HepG2 (cell line): ENCODE measurements around the gene MSI2. TPM values are rescaled to one million over a fixed set of nuclear protein-coding genes. Genes with fewer than 3 reads are reported as not detected.
A peak's percentile ranks its signal among the peaks of the same experiment; 100 is the strongest.

Experiments
- ATAC-seq: fragments of 200-7000 bp; cut with Tn5 transposase; 3 replicates; pipeline ENCODE4 v1.9.1; 2020; ENCODE audit warnings: mild to moderate bottlenecking, moderate library complexity
- BruUV-seq: library from RNA; stranded (reverse); fragments of 400-500 nt; replicated peaks from 2 replicates; lab custom pipeline; 2021; lab: Mats Ljungman, UMichigan
- CTCF ChIA-PET: fragments of 300-600 bp; formaldehyde crosslinking; extraction: SDS; loops from one replicate; lab custom pipeline; 2021; ENCODE audit warnings: low total read pairs, inconsistent platforms, low intra/inter-chr PET ratio; lab: Yijun Ruan, JAX
- POLR2A ChIA-PET: fragments of 350-600 bp; sonication (Branson Sonifier 250); formaldehyde crosslinking; loops from one replicate; lab custom pipeline; 2020; ENCODE audit warnings: antibody characterized with exemption, inconsistent platforms; lab: Yijun Ruan, JAX
- DNase-seq: peaks from one replicate; pipeline ENCODE4 v3.0.0-alpha.2; 2015; ENCODE audit warnings: low spot score
- FAIRE-seq: peaks from 3 replicates; lab custom pipeline; 2011; peaks lifted over from hg19 to GRCh38; lab: Jason Lieb, UNC
- H2AFZ ChIP-seq: one replicate; pipeline ENCODE4 v1.6.1; 2011; ENCODE audit warnings: low read length, inconsistent platforms
- H3K27ac ChIP-seq: fragments of 300-600 bp; 3 replicates; pipeline ENCODE4 v1.8.0; 2011; ENCODE audit warnings: mixed run types, mild to moderate bottlenecking, mixed read lengths, low read length, inconsistent platforms; ENCODE audit not compliant: insufficient read depth; ENCODE audit errors: extremely low read length
- H3K27me3 ChIP-seq, 2 experiments: fragments of 200-600 bp in 1 of 2; 2 replicates in 1 of 2; 3 replicates in 1 of 2; pipeline versions ENCODE4 v1.6.0 to v1.8.0; 2011; ENCODE audit warnings: low read length in 2 of 2, mild to moderate bottlenecking in 2 of 2, moderate library complexity in 2 of 2, inconsistent platforms in 1 of 2; ENCODE audit not compliant: insufficient read depth in 2 of 2, control insufficient read depth in 1 of 2
- H3K36me3 ChIP-seq, 2 experiments: fragments of 200-600 bp in 1 of 2; replicated peaks in 1 of 2; 2 replicates in 1 of 2; 3 replicates in 1 of 2; pipeline versions ENCODE4 v1.5.1 to v1.8.0; 2011; ENCODE audit warnings: low read length in 2 of 2, inconsistent platforms in 1 of 2; ENCODE audit not compliant: insufficient read depth in 2 of 2, control insufficient read depth in 1 of 2
- H3K4me1 ChIP-seq: 2 replicates; pipeline ENCODE4 v1.5.1; 2012; ENCODE audit warnings: low read length, inconsistent platforms; ENCODE audit not compliant: insufficient read depth
- H3K4me2 ChIP-seq: 2 replicates; pipeline ENCODE4 v1.6.0; 2011; ENCODE audit warnings: low read depth, low read length, inconsistent platforms
- H3K4me3 ChIP-seq, 3 experiments: fragments of 200-600 bp in 1 of 3; sonication (generic), shearing (Covaris generic) in 1 of 3; replicated peaks in 1 of 3; 2 replicates each; pipeline ENCODE4 v1.5.1; 2011 to 2016; ENCODE audit warnings: low read length in 3 of 3, inconsistent platforms in 2 of 3, low read depth in 2 of 3, mild to moderate bottlenecking in 2 of 3, control low read depth in 1 of 3, mixed read lengths in 1 of 3; ENCODE audit not compliant: insufficient read depth in 1 of 3
- H3K79me2 ChIP-seq: one replicate; pipeline ENCODE4 v1.6.1; 2011; ENCODE audit warnings: low read length, inconsistent platforms; ENCODE audit not compliant: insufficient read depth
- H3K9ac ChIP-seq: 2 replicates; pipeline ENCODE4 v1.6.0; 2011; ENCODE audit warnings: mild to moderate bottlenecking, low read depth, low read length, inconsistent platforms; ENCODE audit not compliant: insufficient read depth
- H3K9me3 ChIP-seq: 2 replicates; pipeline ENCODE4 v1.5.1; 2012; ENCODE audit warnings: mild to moderate bottlenecking, low read length
- H4K20me1 ChIP-seq: 2 replicates; pipeline ENCODE4 v1.6.0; 2011; ENCODE audit warnings: inconsistent platforms, mild to moderate bottlenecking, low read length, moderate library complexity; ENCODE audit not compliant: insufficient read depth
- HOXA9 ChIP-seq: sonication (generic); formaldehyde crosslinking; IDR thresholded peaks from 2 replicates; pipeline ENCODE4 v1.8.1; 2022; ENCODE audit warnings: missing genetic modification reagents, mild to moderate bottlenecking, moderate library complexity, borderline replicate concordance
- MEIS2 ChIP-seq: sonication (generic); formaldehyde crosslinking; IDR thresholded peaks from 2 replicates; pipeline ENCODE4 v1.9.0; 2021; ENCODE audit warnings: mild to moderate bottlenecking, missing genetic modification reagents
- PHF21A ChIP-seq: sonication (generic); formaldehyde crosslinking; IDR thresholded peaks from 2 replicates; pipeline ENCODE4 v1.5.0; 2020; ENCODE audit warnings: mild to moderate bottlenecking, missing genetic modification reagents
- PRPF4 ChIP-seq: fragments of 200-400 bp; formaldehyde crosslinking; IDR thresholded peaks from 2 replicates; pipeline ENCODE4 v1.6.1; 2016; ENCODE audit warnings: low read length, low read depth; ENCODE audit not compliant: poor library complexity, severe bottlenecking
- SP4 ChIP-seq: sonication (generic); formaldehyde crosslinking; IDR thresholded peaks from 2 replicates; pipeline ENCODE4 v1.8.1; 2023; ENCODE audit warnings: mild to moderate bottlenecking, missing genetic modification reagents
- ZNF264 ChIP-seq: sonication (generic); formaldehyde crosslinking; IDR thresholded peaks from 2 replicates; pipeline ENCODE4 v1.4.0; 2020; ENCODE audit warnings: missing genetic modification reagents
- ZNF382 ChIP-seq: sonication (generic); formaldehyde crosslinking; IDR thresholded peaks from 2 replicates; pipeline ENCODE4 v1.5.0; 2020; ENCODE audit warnings: missing genetic modification reagents, mild to moderate bottlenecking, borderline replicate concordance
- ZNF766 ChIP-seq: sonication (generic); formaldehyde crosslinking; IDR thresholded peaks from 2 replicates; pipeline ENCODE4 v1.5.0; 2020; ENCODE audit warnings: missing genetic modification reagents, borderline replicate concordance
- ZNF773 ChIP-seq: sonication (generic); formaldehyde crosslinking; IDR thresholded peaks from 2 replicates; pipeline ENCODE4 v1.4.0; 2020; ENCODE audit warnings: missing genetic modification reagents, borderline replicate concordance
- WGBS: methylation state at CpG from one replicate; pipeline ENCODE4 v1.1.6; 2017; ENCODE audit warnings: low lambda C conversion rate; 5-methylcytosine and 5-hydroxymethylcytosine counted together
- in situ Hi-C: cut with HindIII; loops from 2 replicates; pipeline ENCODE4 v1.10.0; 2017; ENCODE audit warnings: low pct_unique_long_range_greater_than_20kb; ENCODE audit not compliant: extremely low pct_ligation_motif_present
- intact Hi-C: fragments of 100-400 bp; cut with micrococcal nuclease; formaldehyde crosslinking; loops from one replicate; pipeline ENCODE4 v1.10.0; 2022; ENCODE audit not compliant: unreplicated experiment
- polyA plus RNA-seq, 8 experiments: library from polyadenylated mRNA; depleted of rRNA in 3 of 8; stranded (reverse) in 7 of 8; unstranded in 1 of 8; fragments of >200 nt; fragmentation: Illumina TruSeq in 4 of 8; extraction: Trizol in 4 of 8; gene quantifications; 2 replicates each; pipeline versions ENCODE4 v1.2.1 to v1.2.3, GENCODE V29; 2011 to 2016; ENCODE audit warnings: low read depth in 4 of 8, missing spikeins in 1 of 8, mixed read lengths in 1 of 8; ENCODE audit not compliant: insufficient read depth in 1 of 8
- total RNA-seq, 5 experiments: library from RNA; depleted of rRNA; stranded (reverse); fragments of >200 nt; fragmentation: Illumina TruSeq; extraction: Trizol; gene quantifications; 2 replicates each; pipeline ENCODE4 v1.2.3, GENCODE V29; 2016; ENCODE audit warnings: low read depth in 1 of 5
- TF ChIP-seq, protein P1 (sequence below): sonication (generic); formaldehyde crosslinking; IDR thresholded peaks from 2 replicates; pipeline ENCODE4 v1.4.0; 2020; ENCODE audit warnings: missing genetic modification reagents
- TF ChIP-seq, protein P2 (sequence below): sonication (generic); formaldehyde crosslinking; IDR thresholded peaks from 2 replicates; pipeline ENCODE4 v1.5.1; 2020; ENCODE audit warnings: mild to moderate bottlenecking, missing genetic modification reagents, moderate library complexity

MSI2 gene
- total and polyA plus RNA-seq, 2 of the 13 experiments (the other 11 are each of a cell fraction or from before 2014, with no cell fraction given): 77.5 to 78.4 TPM

DNA sequence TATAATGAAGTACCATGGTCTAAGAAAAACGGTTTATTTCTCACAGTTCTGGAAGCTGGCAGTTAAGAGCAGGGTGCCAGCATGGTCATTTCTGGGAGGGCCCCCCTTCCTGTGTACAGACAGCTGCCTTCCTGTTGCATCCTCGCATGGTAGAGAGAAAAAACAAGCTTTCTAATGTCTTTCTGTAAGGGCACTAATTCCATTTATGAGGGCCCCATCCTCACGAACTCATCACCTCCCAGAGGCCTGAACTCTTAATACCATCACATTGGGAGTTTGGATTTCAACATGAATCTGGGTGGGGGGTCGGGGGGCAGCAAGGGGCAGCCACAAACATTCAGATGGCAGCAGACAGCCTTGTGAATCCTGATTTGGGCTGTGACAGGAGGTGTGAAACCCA lies 339.1 kb downstream of the MSI2 start:
- Histone ChIP-seq H3K4me1 (peaks cover 10% of the 10 kb centered on the region), H3K9ac (no peak overlapping the region), H3K27ac (no peak overlapping the region), H3K4me2 (no peak overlapping the region), H3K4me3 (no peak overlapping the region), H2AFZ (no peak overlapping the region), H3K9me3 (no peaks in the 10 kb centered on the region), H3K27me3 (no peaks in the 10 kb centered on the region), H3K36me3 (peaks cover 10 to 53% of the 10 kb centered on the region in 2 experiments), H3K79me2 (no peaks in the 10 kb centered on the region), H4K20me1 (no peaks in the 10 kb centered on the region)
- in situ Hi-C loops (no loop called here), intact Hi-C loops (loop anchor here (5.0 kb wide), 2 partner anchors 77 to 237 kb away; no protein-coding TSS in a partner anchor)
- POLR2A ChIA-PET: no interaction called here
- TF ChIP-seq, protein P1, sequence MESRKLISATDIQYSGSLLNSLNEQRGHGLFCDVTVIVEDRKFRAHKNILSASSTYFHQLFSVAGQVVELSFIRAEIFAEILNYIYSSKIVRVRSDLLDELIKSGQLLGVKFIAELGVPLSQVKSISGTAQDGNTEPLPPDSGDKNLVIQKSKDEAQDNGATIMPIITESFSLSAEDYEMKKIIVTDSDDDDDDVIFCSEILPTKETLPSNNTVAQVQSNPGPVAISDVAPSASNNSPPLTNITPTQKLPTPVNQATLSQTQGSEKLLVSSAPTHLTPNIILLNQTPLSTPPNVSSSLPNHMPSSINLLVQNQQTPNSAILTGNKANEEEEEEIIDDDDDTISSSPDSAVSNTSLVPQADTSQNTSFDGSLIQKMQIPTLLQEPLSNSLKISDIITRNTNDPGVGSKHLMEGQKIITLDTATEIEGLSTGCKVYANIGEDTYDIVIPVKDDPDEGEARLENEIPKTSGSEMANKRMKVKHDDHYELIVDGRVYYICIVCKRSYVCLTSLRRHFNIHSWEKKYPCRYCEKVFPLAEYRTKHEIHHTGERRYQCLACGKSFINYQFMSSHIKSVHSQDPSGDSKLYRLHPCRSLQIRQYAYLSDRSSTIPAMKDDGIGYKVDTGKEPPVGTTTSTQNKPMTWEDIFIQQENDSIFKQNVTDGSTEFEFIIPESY (CRISPR knock-in tag): no peak
- peak; percentile 99 for TF ChIP-seq ZNF264 (CRISPR knock-in tag)
- ATAC-seq (no peak), FAIRE-seq (no peak), DNase-seq (no peak)
- 94% methylated on average over 3 of the region's 4 CpGs for WGBS
- no TSS peak for BruUV-seq
- CTCF ChIA-PET: no interaction called here

DNA sequence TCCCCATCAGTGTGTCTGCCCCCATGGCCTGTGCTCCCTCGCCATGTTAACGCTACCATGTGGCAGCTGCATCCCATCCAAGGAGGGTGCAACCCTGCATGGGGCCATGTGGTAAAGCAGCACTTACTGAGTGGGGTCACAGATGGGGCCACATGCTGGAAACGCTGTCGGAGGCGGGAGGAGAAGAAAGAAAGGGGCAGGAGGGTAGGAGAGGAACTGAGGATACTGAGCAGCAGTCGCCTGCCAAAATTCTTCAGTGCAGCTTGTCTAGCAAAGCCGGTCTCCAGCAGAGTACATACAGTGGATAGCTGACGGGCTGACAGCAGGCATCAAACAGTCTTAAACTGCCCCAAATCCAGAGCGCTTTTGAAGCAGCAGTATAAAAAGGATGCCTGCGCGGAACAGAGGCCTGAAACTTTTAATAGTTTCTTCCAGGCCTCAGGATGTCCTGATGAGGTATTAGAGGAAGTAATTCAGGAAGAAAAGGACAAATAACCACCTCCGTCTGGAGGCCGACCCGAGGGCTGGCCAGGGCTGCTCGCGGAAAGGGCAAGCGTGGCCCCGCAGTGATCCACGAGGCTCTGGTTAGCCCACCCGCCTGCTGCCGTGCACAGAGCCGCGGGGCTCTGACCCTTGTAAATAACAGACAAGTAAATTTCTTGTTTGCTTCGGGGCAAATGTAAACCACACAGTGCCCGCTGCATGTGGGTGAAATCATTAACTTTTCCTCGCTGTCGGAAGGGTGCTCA lies 339.8 kb downstream of the MSI2 start:
- Histone ChIP-seq H3K4me2 (no peak overlapping the region), H3K9ac (no peak overlapping the region), H3K4me3 (no peak overlapping the region), H3K27me3 (no peaks in the 10 kb centered on the region), H3K79me2 (no peaks in the 10 kb centered on the region), H2AFZ (no peak overlapping the region), H3K4me1 (peaks cover 10% of the 10 kb centered on the region), H3K9me3 (no peaks in the 10 kb centered on the region), H4K20me1 (no peaks in the 10 kb centered on the region), H3K27ac (no peak overlapping the region), H3K36me3 (peaks cover 17 to 60% of the 10 kb centered on the region in 2 experiments)
- ATAC-seq (no peak), DNase-seq (no peak), FAIRE-seq (no peak)
- ChIA-PET CTCF (no interaction called here), POLR2A (no interaction called here)
- no TSS peak for BruUV-seq
- in situ Hi-C loops: no loop called here
- intact Hi-C loops: loop anchor here (5.0 kb wide), 2 partner anchors 76 to 236 kb away; no protein-coding TSS in a partner anchor
- 91% methylated on average over 26 of the region's 27 CpGs for WGBS
- TF ChIP-seq ZNF773 (no peak), PHF21A (CRISPR knock-in tag) (no peak), PRPF4 (no peak), SP4 (CRISPR knock-in tag) (no peak), HOXA9 (CRISPR knock-in tag) (no peak), MEIS2 (CRISPR knock-in tag) (no peak), ZNF382 (no peak), ZNF766 (no peak)
- TF ChIP-seq, protein P2, sequence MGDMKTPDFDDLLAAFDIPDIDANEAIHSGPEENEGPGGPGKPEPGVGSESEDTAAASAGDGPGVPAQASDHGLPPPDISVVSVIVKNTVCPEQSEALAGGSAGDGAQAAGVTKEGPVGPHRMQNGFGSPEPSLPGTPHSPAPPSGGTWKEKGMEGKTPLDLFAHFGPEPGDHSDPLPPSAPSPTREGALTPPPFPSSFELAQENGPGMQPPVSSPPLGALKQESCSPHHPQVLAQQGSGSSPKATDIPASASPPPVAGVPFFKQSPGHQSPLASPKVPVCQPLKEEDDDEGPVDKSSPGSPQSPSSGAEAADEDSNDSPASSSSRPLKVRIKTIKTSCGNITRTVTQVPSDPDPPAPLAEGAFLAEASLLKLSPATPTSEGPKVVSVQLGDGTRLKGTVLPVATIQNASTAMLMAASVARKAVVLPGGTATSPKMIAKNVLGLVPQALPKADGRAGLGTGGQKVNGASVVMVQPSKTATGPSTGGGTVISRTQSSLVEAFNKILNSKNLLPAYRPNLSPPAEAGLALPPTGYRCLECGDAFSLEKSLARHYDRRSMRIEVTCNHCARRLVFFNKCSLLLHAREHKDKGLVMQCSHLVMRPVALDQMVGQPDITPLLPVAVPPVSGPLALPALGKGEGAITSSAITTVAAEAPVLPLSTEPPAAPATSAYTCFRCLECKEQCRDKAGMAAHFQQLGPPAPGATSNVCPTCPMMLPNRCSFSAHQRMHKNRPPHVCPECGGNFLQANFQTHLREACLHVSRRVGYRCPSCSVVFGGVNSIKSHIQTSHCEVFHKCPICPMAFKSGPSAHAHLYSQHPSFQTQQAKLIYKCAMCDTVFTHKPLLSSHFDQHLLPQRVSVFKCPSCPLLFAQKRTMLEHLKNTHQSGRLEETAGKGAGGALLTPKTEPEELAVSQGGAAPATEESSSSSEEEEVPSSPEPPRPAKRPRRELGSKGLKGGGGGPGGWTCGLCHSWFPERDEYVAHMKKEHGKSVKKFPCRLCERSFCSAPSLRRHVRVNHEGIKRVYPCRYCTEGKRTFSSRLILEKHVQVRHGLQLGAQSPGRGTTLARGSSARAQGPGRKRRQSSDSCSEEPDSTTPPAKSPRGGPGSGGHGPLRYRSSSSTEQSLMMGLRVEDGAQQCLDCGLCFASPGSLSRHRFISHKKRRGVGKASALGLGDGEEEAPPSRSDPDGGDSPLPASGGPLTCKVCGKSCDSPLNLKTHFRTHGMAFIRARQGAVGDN (CRISPR knock-in tag): no peak
